ENCODE data around the gene GPS1.

Gene GPS1

DNA sequence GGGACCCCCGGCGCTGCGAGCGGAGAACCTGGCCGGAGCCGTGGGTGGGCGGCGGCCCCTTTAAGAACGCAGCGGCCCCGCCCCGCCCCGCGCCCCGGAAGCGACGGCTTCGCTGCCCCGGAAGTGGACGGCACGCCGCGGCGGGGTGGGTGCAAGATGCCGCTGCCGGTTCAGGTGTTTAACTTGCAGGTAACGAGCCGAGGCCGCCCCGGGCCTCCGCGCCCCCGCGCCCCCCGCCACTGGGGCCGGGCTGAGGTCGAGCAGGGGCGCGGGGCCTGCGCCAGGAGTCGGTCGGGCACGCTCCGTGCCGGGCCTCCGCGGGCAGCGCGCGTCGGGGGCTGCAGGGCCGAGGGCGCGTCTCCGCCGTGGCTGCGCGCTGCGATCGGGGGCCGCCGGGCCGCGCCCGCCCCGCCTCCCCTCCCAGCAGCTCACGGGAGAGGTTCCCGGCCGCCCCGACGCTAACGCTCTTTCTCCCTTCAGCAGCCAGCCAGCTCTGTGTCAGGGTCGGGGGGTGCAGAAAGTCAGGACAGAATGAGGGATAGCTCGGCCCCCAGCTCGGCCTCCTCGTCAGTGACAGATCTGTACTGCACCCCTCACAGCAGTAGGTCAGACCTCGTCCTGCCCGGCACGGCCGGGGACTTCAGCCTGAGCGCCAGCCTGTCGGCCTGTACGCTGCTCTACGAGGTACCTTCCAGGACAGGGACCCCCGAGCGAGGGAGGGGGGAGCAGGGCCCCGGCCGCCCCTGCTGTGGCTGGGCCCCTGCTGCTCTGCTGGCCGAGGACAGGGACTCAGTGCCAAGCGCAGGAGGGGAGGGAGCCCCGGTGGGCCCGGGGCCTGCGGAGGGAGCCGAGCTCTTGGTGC is at the start of gene GPS1, which contains the start of gene RFNG:
Gene GPS1, plus strand, starts transcription at position 123 of the 862 bp plus-strand sequence. Its CDS starts 34 bp downstream, at position 157.
Gene RFNG, minus strand, starts transcription at position 36 of the 862 bp plus-strand sequence. CDS start 45 bp downstream, outside the sequence.
- DNase-seq (ENCODE audit: low read depth), result no peak

- peak; percentile 82 for DNase-seq (ENCODE audit: low read depth)
Measured at GRCh38 chr17:82003411-82004381, 48.0 kb upstream of the GPS1 start.

DNA sequence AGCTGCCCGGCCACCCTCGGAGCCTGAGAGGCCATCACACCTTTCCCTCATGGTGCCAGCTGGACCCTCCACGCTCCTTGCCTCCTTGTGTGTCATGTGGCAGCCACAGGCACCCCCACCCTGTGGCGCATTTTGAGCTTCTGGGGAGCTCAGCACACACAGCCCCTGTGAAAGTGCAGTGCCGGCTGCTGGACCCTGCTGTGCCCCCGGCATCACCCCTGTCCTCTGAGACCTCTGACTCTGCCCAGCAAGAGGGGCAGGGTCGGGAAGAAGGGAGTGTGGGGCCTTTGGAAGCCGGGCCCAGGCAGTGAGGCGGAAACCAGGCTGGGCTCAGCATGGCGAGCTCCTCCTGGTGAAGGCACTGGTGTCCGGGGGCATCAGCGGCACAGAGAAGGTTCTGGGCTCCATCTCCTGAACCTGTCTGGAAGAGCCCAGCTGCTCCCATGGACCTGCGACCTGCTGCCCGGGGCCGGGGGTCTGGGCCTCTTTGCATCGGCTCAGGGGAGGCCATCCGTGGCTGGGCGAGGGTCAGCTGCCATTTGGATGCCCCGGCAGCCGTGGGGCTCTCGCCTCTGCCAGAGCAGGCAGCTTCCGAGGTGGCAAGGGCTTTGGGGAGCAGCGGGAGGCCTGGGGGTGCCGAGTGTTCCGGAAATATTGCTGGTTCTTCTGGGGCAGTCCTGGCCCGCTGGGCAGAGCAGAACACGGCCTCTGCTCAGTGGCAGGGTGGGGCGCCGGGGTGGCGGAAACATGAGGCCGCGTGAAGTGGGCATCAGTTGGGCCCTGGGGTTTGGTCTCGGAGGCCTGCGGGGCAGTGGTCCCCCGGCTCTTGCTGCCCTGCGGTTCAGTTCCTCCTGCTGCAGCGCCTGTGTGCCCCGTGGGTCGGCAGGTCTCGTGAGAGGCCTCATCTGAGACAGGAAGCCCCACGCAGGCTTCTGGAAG is 46.9 kb upstream of the GPS1 start:
- no peak for DNase-seq (ENCODE audit: low read depth)

GRCh38 chr17:82005701-82006348 is 45.9 kb upstream of the GPS1 start:
- DNase-seq (ENCODE audit: low read depth), result no peak

DNA sequence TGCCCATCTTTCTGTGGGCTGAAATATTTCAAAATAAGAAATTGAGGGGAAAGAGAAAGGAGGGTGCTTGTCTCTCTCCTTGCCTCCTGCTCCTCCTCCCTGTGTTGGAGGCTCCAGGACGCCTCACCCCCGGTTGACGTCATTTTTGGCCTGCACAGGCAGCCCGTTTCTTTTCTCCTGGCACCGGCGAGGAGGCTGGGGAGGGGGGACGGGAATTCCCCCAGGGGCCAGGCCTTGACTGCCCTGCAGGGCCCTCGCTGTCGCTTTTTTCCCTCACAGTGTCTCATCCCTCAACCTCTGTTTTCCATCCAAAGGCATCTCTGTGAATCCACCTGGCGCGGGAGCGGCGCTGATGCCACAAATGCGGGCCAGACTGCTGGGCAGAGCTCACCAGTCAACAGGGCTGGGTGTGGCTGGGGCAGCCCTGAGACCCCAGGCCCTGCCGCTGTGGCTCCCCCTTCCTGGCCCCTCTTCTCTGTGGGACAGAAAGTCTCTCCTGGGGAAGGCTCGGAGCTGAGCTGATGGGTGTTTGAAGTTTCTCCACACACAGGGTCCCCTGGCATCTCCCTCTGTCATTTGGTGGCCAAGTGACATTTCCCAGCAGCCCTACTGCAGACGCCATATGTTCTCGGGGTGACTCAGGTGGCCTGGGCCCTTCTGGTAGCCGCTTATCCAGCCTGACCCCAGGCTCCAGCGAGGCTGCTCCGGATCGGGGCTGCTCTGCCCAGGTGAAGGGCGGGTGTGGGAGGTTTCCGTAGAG is 45.0 kb upstream of the GPS1 start:
- DNase-seq (ENCODE audit: low read depth), result no peak

GRCh38 chr17:82007228-82007494 is 44.5 kb upstream of the GPS1 start:
- no peak for DNase-seq (ENCODE audit: low read depth)

DNA sequence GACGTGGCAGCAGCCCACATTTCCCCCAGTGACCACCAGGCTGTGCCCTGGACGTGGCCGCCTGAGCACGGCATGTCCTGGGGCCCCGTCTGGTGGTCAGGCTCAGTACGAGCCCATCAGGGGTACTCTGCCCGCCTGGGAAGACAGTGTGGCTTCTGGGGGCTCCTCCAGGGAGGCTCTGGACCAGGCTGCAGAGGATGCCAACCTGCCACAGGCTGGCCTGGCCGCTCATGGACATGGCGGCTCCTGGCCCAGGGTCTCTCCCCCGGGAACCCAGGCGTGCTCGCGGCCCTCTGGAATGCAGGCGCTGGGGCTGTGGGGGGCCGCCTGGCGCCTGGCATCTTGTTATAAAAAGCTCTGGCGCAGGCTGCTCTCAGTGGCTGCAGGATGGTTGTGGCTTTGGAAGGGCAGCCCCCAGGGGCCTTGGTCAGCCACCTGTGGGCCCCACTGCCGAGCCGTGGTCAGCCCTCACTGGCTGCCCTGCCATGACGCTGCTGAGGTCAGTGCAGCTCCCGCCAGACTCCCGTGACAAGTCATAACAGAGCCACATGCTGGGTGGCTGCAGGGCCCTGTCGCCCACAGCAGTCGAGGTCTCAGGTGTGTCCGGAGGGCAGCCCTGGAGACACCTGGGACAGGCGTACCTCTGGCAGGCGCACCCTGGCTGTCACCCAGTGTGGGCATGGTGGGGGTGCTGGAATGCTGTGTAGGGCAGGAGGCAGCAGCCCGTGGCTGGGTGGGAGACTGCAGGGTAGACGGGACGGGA is 44.0 kb upstream of the GPS1 start:
- DNase-seq (ENCODE audit: low read depth), result no peak

GRCh38 chr17:82008258-82008940 is 43.3 kb upstream of the GPS1 start:
- no peak for DNase-seq (ENCODE audit: low read depth)

- DNase-seq (ENCODE audit: low read depth), result no peak
Measured at GRCh38 chr17:82008941-82009405, 42.7 kb upstream of the GPS1 start.

- no peak for DNase-seq (ENCODE audit: low read depth)
Measured at GRCh38 chr17:82009413-82009812, 42.3 kb upstream of the GPS1 start.

- no peak for DNase-seq (ENCODE audit: low read depth)
Measured at GRCh38 chr17:82010575-82011525, 40.8 kb upstream of the GPS1 start.

DNA sequence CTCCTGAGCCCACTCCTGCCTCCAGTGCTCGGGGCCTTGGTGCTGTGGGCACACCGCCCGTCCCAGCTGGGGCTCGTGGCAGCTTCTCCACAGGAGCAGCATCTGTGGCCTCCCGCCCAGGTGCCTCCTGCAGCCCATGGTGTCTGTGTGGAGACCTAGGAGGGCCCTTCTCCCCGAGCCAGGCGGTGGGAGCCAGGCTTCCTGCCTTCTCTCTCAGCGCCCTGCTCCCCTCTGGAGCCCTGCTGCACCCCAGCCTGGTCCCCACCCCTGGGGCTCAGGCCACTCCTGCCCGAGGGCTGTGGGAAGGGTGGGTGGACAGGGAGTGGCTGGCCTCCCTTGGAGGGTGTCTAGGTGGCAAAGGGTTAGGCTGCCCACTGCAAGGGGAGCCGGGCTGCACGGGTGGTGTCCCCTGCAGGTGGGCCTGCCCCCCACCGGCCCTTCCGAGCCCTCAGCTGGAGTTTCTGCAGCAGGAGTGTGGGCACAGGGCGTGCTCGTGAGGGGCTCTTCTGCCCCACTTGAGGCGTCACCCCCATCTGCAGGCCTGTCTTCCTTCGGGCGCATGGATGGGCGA is 40.0 kb upstream of the GPS1 start:
- DNase-seq (ENCODE audit: low read depth), result no peak

DNA sequence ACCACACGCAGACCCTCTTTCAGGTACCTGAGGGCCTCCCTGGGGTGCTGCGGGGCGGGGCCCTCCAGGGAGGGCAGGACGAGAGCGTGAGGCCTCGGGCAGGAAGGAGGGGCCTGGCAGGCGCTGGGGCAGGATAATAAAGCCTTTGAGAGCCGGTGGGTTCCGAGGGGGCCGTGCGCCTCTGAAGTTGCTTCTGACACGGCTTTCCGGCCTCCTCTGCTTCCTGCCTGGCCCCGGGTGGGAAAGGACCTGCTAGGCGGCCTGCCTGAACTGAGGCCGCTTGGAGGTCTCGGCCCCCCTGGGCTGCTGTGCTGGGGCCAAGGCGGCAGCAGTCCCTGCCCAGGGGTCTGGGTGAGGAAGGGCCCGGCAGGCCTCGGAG is 39.4 kb upstream of the GPS1 start:
- no peak for DNase-seq (ENCODE audit: low read depth)

DNA sequence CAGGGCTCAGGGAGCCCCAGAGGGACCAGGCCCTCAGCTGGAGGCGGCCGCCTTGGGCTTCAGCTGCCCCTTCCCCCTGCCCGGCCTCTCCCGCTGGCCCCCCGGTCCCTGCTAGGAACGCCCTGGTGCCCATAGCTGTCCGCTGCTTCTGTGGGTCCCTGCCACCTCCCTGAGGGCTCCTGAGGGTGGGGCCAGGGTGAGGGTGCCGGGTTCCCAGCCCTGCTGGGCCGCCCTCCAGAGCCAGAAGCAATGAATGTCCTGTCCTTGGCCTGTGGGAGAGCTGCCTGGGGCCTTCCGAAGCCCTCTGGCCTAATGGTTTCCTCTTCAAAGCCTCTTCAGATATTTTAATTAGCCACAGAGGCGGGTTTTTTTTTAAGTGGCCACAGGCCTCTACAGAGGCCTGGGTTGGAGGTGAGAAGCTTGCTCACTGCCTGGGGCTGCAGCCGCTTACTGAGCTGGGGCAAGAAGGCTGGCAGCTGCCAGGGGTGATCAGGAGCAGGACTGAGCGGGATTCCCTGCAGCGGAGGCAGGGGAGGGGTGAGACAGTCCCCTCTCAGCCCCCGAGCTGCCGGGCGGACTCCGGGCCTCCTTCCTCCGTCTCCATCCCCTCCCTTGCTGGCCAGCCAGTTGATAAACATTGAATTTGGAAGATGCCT is 38.9 kb upstream of the GPS1 start:
- DNase-seq (ENCODE audit: low read depth), result no peak

- DNase-seq (ENCODE audit: low read depth), result no peak
Measured at GRCh38 chr17:82013341-82013740, 38.4 kb upstream of the GPS1 start.

DNA sequence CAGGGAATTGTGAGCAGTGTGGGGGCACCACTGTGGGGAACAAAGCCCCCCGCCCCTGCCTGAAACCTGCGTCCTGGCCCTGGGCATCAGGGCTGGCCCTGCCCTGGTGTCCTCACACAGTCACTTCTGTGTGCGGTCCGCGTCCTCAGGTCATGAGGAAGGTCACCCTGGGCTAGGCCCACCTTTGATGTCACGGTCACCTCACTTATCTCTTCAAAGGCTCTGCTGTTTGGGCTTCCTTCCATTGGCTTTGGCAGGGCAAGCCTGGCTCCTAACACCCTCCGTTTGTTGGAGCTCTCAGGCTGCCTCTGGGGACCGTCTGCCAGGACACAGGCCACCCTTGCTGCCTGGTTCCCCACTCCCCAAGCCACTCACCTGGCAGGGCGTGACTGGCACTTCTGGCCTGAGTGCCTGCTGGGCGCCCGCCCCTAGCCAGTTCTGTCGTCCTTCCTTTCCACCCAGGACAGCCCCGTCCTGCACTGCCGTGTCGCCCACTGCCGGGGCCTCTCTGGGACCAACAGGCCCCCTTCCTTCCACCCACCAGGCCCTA is 37.9 kb upstream of the GPS1 start:
- DNase-seq (ENCODE audit: low read depth), result no peak

- DNase-seq (ENCODE audit: low read depth), result no peak
Measured at GRCh38 chr17:82014432-82014831, 37.3 kb upstream of the GPS1 start.
